Left ventricle myocardium inferior (tissue), 1 donor: ENCODE measurements around the gene PIK3IP1. TPM values are rescaled to one million over a fixed set of nuclear protein-coding genes. Genes with fewer than 3 reads are reported as not detected.

Source experiments
- DNase-seq: peaks from one replicate; pipeline ENCODE4 v3.0.0-alpha.2; 2020
- H3K27ac ChIP-seq: fragments of 200-600 bp; replicated peaks from 2 replicates; pipeline ENCODE4 v1.8.0; 2021
- H3K27me3 ChIP-seq: fragments of 200-600 bp; 2 replicates; pipeline ENCODE4 v1.8.0; 2021; ENCODE audit warnings: low read depth
- H3K36me3 ChIP-seq: fragments of 200-600 bp; 2 replicates; pipeline ENCODE4 v1.8.0; 2021
- H3K4me1 ChIP-seq: fragments of 200-600 bp; 2 replicates; pipeline ENCODE4 v1.8.0; 2021
- H3K4me3 ChIP-seq: fragments of 200-600 bp; 2 replicates; pipeline ENCODE4 v1.8.0; 2021; ENCODE audit warnings: mild to moderate bottlenecking, moderate library complexity
- H3K9me3 ChIP-seq: fragments of 200-600 bp; replicated peaks from 2 replicates; pipeline ENCODE4 v1.8.0; 2021
- intact Hi-C: fragments of 100-400 bp; cut with micrococcal nuclease; formaldehyde crosslinking; loops from one replicate; pipeline ENCODE4 v1.11.0; 2022
- total RNA-seq: library from RNA; stranded (reverse); fragmentation: NEBNext Ultra II Directional; extraction: Animal tissue kit (Norgen Biotek cat#: 25700); gene quantifications from one replicate; pipeline ENCODE4 v1.2.1, GENCODE V29; 2021
- TF ChIP-seq, protein P1 (sequence below): fragments of 200-600 bp; IDR thresholded peaks from 2 replicates; pipeline ENCODE4 v1.8.0; 2021; ENCODE audit warnings: antibody characterized with exemption, mild to moderate bottlenecking, borderline replicate concordance
- donor health status: DM: no; HTN: yes; CAD: no; lungs with severe emphysema.

Gene PIK3IP1
- total RNA-seq, 1 donor from 2014 or later: 11.1 TPM

DNA sequence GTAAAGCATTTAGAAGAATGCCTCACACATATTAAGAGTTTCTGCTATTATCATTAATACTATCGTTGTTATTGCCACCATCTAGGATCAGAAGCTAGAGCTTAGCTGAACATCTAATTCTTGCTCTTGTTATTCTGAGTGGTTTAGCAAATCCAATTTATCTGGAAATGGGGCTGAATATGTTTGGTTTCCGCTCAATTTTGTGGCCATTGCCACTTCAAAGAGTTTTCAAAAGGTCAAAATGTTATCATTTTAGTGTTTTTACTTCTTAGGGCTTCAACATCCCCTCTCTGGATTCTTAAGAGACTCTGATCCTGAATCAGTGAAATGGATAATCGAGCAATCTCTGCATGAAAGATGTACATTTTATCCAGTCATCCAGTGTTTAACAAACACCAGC is 10.2 kb upstream of the PIK3IP1 start:
- intact Hi-C loops: no loop called here
- Histone ChIP-seq H3K27ac (no peak overlapping the region), H3K4me3 (no peak overlapping the region), H3K4me1 (no peaks in the 10 kb centered on the region), H3K27me3 (no peaks in the 10 kb centered on the region), H3K9me3 (no peaks in the 10 kb centered on the region), H3K36me3 (no peaks in the 10 kb centered on the region)
- DNase-seq: no peak
- TF ChIP-seq, protein P1, sequence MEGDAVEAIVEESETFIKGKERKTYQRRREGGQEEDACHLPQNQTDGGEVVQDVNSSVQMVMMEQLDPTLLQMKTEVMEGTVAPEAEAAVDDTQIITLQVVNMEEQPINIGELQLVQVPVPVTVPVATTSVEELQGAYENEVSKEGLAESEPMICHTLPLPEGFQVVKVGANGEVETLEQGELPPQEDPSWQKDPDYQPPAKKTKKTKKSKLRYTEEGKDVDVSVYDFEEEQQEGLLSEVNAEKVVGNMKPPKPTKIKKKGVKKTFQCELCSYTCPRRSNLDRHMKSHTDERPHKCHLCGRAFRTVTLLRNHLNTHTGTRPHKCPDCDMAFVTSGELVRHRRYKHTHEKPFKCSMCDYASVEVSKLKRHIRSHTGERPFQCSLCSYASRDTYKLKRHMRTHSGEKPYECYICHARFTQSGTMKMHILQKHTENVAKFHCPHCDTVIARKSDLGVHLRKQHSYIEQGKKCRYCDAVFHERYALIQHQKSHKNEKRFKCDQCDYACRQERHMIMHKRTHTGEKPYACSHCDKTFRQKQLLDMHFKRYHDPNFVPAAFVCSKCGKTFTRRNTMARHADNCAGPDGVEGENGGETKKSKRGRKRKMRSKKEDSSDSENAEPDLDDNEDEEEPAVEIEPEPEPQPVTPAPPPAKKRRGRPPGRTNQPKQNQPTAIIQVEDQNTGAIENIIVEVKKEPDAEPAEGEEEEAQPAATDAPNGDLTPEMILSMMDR: no peak

DNA sequence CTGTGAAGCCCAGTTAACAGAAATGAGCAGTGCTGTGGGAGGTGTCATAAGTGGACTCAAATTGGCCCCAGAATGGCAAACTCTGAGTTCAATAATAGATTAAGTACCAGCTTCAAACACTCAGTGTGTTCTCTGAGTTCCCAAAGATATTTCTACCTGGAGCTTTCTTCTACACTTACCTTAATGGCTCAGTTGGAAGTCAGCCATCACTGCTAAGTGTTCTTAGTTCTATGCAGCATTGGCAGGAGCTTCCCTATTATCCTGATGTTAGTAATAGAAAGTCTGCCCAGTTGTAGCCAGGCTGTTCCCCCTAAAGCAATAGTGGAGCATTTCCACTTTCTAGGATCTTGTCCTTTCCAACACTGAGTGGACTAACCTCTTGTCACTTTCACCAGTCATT is 9.7 kb upstream of the PIK3IP1 start:
- intact Hi-C loops: no loop called here

DNA sequence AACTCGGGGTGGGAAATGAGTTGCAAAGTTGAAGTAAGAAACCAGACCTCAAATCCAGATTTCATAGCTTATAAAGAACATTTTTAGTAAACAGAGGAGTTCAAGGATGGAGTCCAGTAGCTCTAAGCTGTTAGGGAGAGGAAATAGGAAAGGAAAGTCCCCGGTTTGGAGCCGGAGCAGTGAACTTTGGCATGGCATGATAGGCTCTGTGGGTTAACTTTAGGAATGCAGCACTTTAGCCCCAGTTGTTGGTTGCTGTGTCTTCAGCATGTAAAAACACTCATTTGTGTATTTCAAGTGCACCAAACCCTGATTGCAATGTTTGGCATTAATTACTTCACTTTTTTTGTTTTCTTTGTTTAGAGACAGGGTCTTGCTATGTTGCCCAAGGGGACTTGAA is 8.6 kb upstream of the PIK3IP1 start:
- Histone ChIP-seq H3K4me3 (no peak overlapping the region), H3K4me1 (peaks cover 15% of the 10 kb centered on the region), H3K36me3 (no peaks in the 10 kb centered on the region), H3K9me3 (no peaks in the 10 kb centered on the region), H3K27ac (no peak overlapping the region), H3K27me3 (no peaks in the 10 kb centered on the region)
- intact Hi-C loops: no loop called here
- TF ChIP-seq, protein P1: no peak
- DNase-seq: no peak

More for the DNA sequence above, 9.7 kb upstream of the PIK3IP1 start:
- DNase-seq: no peak
- Histone ChIP-seq H3K27me3 (no peaks in the 10 kb centered on the region), H3K9me3 (no peaks in the 10 kb centered on the region), H3K4me1 (peaks cover 4% of the 10 kb centered on the region), H3K4me3 (no peak overlapping the region), H3K36me3 (no peaks in the 10 kb centered on the region), H3K27ac (no peak overlapping the region)
- TF ChIP-seq, protein P1: no peak

DNA sequence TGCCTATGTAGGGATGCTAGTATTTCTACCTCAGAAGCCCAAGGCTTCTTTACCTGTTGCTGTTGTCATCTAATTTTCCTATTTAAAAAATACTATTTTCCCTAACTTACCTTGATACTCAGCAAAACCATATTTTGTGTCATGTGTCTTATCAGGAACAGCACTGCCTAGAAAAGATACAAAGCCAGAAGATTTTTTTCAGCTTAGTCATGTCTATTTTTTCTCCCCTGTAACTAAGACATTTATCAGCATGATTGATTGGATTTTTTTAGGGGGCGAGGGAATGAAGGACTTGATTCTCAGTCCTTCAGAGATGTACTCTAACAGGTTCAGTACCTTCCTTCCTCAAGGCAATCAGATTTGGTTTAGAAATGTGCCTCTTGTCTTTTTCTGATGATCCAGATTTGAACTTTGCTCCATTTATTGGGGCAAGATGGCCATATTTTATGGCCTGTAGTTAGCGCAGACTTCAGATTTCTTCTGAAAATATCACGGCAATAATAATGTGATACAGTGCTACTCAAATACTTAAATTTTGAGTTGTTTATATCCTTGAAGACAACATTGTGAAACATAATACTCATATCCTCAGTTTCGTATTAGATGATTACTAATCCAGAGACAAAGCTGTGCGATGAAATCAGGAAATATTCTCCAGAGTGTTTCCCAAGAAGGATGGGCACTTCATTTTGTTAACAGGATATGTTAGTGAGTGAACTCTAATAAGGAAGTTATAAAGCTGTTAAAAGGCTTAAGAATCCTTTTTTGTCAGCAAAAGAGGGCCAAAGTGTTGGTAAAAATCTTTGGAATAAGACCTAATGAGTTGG is 3.8 kb upstream of the PIK3IP1 start:
- no peak for DNase-seq
- no peak overlapping the region for H3K4me3 ChIP-seq
- H3K27me3 ChIP-seq: no peaks in the 10 kb centered on the region
- peaks cover 55% of the 10 kb centered on the region for H3K4me1 ChIP-seq
- H3K9me3 ChIP-seq: no peaks in the 10 kb centered on the region
- TF ChIP-seq, protein P1: no peak
- peak overlapping the region; percentile 72 for H3K27ac ChIP-seq
- intact Hi-C loops: no loop called here
- H3K36me3 ChIP-seq: no peaks in the 10 kb centered on the region

DNA sequence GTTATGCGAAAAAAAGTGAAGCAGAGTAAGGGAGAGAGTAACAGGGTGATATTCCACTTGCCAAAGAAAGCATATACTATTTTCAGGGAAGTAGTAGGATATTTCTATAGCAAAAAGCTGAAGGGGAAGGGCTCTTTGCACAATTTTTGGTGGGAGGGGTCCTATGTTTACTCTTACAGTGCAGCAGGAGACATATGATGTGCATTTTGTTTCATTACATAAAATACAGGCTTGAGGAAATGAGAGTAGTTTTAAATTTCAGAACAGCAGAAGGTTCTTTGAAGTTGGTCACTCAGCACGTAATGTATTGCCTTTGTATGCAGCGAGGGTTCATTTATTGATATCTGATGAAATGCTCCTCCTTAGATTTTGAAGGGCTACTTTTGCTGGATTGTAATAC is 3.1 kb upstream of the PIK3IP1 start:
- TF ChIP-seq, protein P1: no peak
- Histone ChIP-seq H3K27me3 (no peaks in the 10 kb centered on the region), H3K27ac (peak overlapping the region; percentile 72), H3K4me3 (no peak overlapping the region), H3K4me1 (peaks cover 60% of the 10 kb centered on the region), H3K9me3 (no peaks in the 10 kb centered on the region), H3K36me3 (no peaks in the 10 kb centered on the region)
- DNase-seq: no peak
- intact Hi-C loops: no loop called here
